OCI-LY7 (cell line): Measurements from ENCODE around the gene ARL15. TPM values are rescaled to one million over a fixed set of nuclear protein-coding genes. Genes with fewer than 3 reads are reported as not detected.

Source experiments
- BruUV-seq: library from RNA; stranded (reverse); fragments of 400-500 nt; replicated peaks from 2 replicates; lab custom pipeline; 2021; lab: Mats Ljungman, UMichigan
- CTCF ChIA-PET: fragments of 300-600 bp; sonication (Branson Sonifier 250); formaldehyde crosslinking; loops from one replicate; lab custom pipeline; 2022; ENCODE audit warnings: antibody characterized with exemption; ENCODE audit not compliant: unreplicated experiment; lab: Charles Lee
- POLR2A ChIA-PET: fragments of 300-600 bp; sonication (Branson Sonifier 250); formaldehyde crosslinking; loops from one replicate; lab custom pipeline; 2022; ENCODE audit warnings: antibody characterized with exemption; lab: Charles Lee
- DNase-seq: peaks from one replicate; pipeline ENCODE4 v3.0.0-alpha.2; 2015; ENCODE audit warnings: low spot score
- H2AFZ ChIP-seq: fragments of 200-600 bp; sonication (generic), shearing (Covaris generic); 2 replicates; pipeline ENCODE4 v1.6.1; 2014; ENCODE audit warnings: mild to moderate bottlenecking, antibody characterized with exemption, low read length, moderate library complexity
- H3K27ac ChIP-seq: fragments of 200-600 bp; sonication (generic); 2 replicates; pipeline ENCODE4 v1.5.1; 2014; ENCODE audit warnings: mixed run types, low read depth, mild to moderate bottlenecking, moderate library complexity, low read length, inconsistent platforms; ENCODE audit not compliant: poor library complexity, severe bottlenecking
- H3K36me3 ChIP-seq: fragments of 200-600 bp; sonication (generic); 2 replicates; pipeline ENCODE4 v1.6.1; 2014; ENCODE audit warnings: mild to moderate bottlenecking, antibody characterized with exemption, low read length, moderate library complexity, mixed read lengths; ENCODE audit not compliant: insufficient read depth
- H3K4me1 ChIP-seq: fragments of 200-600 bp; sonication (generic); 2 replicates; pipeline ENCODE4 v1.5.1; 2014; ENCODE audit warnings: mild to moderate bottlenecking, low read length; ENCODE audit not compliant: insufficient read depth, poor library complexity, severe bottlenecking
- H3K4me2 ChIP-seq: fragments of 200-600 bp; sonication (generic); 2 replicates; pipeline ENCODE4 v1.6.1; 2014; ENCODE audit warnings: mild to moderate bottlenecking, low read length
- H3K4me3 ChIP-seq: fragments of 200-600 bp; sonication (generic); 2 replicates; pipeline ENCODE4 v1.5.1; 2014; ENCODE audit warnings: mild to moderate bottlenecking, low read depth, low read length; ENCODE audit not compliant: poor library complexity, severe bottlenecking
- H3K79me2 ChIP-seq: fragments of 200-600 bp; sonication (generic); 2 replicates; pipeline ENCODE4 v1.6.1; 2016; ENCODE audit warnings: low read depth, mild to moderate bottlenecking, low read length, moderate library complexity, mixed read lengths; ENCODE audit not compliant: insufficient read depth
- H3K9me2 ChIP-seq: fragments of 200-600 bp; sonication (generic); 2 replicates; pipeline ENCODE4 v1.6.1; 2016; ENCODE audit warnings: mild to moderate bottlenecking, low read length, mixed read lengths; ENCODE audit not compliant: insufficient read depth
- H3K9me3 ChIP-seq: fragments of 200-600 bp; sonication (generic); 2 replicates; pipeline ENCODE4 v1.6.1; 2014; ENCODE audit warnings: mild to moderate bottlenecking, mixed run types, low read length, mixed read lengths
- H4K20me1 ChIP-seq: fragments of 200-600 bp; sonication (generic); 2 replicates; pipeline ENCODE4 v1.6.1; 2014; ENCODE audit warnings: mild to moderate bottlenecking, antibody characterized with exemption, low read length, moderate library complexity, mixed read lengths; ENCODE audit not compliant: insufficient read depth
- EZH2phosphoT487 ChIP-seq: fragments of 200-600 bp; sonication (generic); IDR thresholded peaks from 2 replicates; pipeline ENCODE4 v1.6.1; 2018; ENCODE audit warnings: low read depth, borderline replicate concordance, mild to moderate bottlenecking, mixed run types, antibody characterized with exemption, low read length, moderate library complexity, mixed read lengths
- intact Hi-C: fragments of 100-400 bp; cut with micrococcal nuclease; formaldehyde crosslinking; loops from one replicate; pipeline ENCODE4 v1.10.0; 2022; ENCODE audit not compliant: unreplicated experiment
- total RNA-seq, 2 experiments: library from RNA; depleted of rRNA in 1 of 2; stranded (reverse); fragments of >200 nt in 1 of 2; shearing (Covaris generic) in 1 of 2; gene quantifications; 2 replicates each; pipeline ENCODE4 v1.2.3, GENCODE V29; 2014 to 2022
- TF ChIP-seq, protein P1 (sequence below): fragments of 200-600 bp; sonication (generic); conservative IDR thresholded peaks from 2 replicates; pipeline ENCODE4 v1.5.1; 2014; ENCODE audit warnings: mild to moderate bottlenecking, antibody characterized with exemption, low read length, moderate library complexity, mixed read lengths

The ARL15 gene
- total RNA-seq, 2 experiments from 2014 or later: 18.8 to 24.4 TPM

DNA sequence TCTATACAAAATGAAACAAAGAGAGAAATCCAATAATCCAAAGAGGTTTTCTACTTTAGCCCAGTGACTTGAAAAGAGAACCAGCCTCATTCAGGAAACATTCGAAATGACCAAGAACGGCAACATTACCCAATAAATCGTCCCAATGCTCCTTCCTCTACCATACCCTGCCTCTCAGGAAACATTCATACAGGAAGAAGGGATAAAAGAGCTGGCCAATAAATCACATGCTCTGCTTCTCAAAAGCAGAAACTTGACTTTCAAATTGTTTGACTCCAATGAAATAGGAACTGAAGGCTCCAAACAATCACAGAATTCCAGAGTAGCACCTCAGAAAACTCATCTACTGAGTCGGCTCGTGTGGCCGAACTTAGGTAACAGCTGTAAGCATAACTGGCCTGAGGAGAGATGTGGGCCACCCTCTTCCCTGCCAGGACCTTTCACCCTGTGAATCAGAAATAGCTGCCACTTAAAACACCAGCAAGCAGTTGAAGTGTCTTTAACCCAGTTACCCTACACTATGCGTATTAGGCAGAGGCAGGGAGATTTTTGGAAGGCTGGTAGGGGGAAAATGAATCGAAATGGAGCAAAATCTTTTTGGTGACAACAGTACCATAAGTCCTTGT is 14.6 kb downstream of the ARL15 start:
- no peaks in the 10 kb centered on the region for H3K9me3 ChIP-seq
- TF ChIP-seq EZH2phosphoT487: no peak
- TF ChIP-seq, protein P1, sequence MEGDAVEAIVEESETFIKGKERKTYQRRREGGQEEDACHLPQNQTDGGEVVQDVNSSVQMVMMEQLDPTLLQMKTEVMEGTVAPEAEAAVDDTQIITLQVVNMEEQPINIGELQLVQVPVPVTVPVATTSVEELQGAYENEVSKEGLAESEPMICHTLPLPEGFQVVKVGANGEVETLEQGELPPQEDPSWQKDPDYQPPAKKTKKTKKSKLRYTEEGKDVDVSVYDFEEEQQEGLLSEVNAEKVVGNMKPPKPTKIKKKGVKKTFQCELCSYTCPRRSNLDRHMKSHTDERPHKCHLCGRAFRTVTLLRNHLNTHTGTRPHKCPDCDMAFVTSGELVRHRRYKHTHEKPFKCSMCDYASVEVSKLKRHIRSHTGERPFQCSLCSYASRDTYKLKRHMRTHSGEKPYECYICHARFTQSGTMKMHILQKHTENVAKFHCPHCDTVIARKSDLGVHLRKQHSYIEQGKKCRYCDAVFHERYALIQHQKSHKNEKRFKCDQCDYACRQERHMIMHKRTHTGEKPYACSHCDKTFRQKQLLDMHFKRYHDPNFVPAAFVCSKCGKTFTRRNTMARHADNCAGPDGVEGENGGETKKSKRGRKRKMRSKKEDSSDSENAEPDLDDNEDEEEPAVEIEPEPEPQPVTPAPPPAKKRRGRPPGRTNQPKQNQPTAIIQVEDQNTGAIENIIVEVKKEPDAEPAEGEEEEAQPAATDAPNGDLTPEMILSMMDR: no peak
- H3K79me2 ChIP-seq: no peaks in the 10 kb centered on the region; the same call in 1 of the 2 replicates
- H3K4me2 ChIP-seq: peak overlapping the region; percentile 57
- intact Hi-C loops: no loop called here
- H3K4me1 ChIP-seq: peaks cover 36% of the 10 kb centered on the region
- no peaks in the 10 kb centered on the region for H4K20me1 ChIP-seq
- peak overlapping the region; percentile 34 for H3K27ac ChIP-seq
- H3K9me2 ChIP-seq: no peaks in the 10 kb centered on the region
- H2AFZ ChIP-seq: peak overlapping the region; percentile 42; the same call in 1 of the 2 replicates
- ChIA-PET CTCF (interaction anchor here (0.5 kb wide), 1 partner anchor 107 kb away, joined by 3 read pairs; no protein-coding TSS in a partner anchor), POLR2A (interaction anchor here (0.6 to 3.1 kb wide), 4 partner anchors 8 to 25 kb away, joined by 3 to 19 read pairs (median 3); partner anchors contain the start of gene ARL15)
- H3K4me3 ChIP-seq: peak overlapping the region; percentile 7
- BruUV-seq: no TSS peak
- DNase-seq: peak; percentile 5
- no peaks in the 10 kb centered on the region for H3K36me3 ChIP-seq

DNA sequence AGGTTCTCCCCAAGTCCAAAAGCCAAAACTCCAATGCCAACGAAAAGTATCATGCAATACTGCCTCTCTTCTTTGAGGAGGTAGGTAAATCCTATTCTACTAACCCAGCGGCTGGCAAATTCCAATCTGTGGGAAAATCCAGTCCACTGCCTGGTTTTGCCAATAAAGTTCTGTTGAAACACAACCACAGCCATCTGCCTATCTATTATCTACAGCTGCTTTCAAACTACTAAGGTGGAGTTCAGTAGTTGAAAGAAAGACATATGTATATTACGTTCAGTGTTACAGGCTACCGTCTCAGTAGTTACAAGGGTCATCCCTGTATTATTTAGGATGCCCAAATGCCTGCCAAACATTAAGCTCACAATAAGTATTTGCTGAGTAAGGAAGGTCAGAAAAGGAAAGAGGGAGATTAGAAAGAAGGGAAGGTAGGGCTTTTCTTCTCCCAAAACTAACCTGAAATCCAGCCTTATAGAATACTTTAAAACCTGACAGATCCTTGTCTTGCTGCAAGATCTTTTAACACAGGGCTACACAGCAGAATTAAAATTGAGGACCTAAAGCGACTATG is 16.2 kb downstream of the ARL15 start:
- BruUV-seq: no TSS peak
- ChIA-PET POLR2A (interaction anchor here (0.8 to 1.8 kb wide), 2 partner anchors 14 to 16 kb away, joined by 3 to 6 read pairs; partner anchors contain the start of gene ARL15), CTCF (no interaction called here)
- H4K20me1 ChIP-seq: no peaks in the 10 kb centered on the region
- H3K4me2 ChIP-seq: no peak overlapping the region
- no peak for TF ChIP-seq EZH2phosphoT487
- TF ChIP-seq, protein P1: no peak
- H3K36me3 ChIP-seq: no peaks in the 10 kb centered on the region
- DNase-seq: no peak
- H3K79me2 ChIP-seq: no peaks in the 10 kb centered on the region; the same call in 1 of the 2 replicates
- H3K9me2 ChIP-seq: no peaks in the 10 kb centered on the region
- no peak overlapping the region for H3K27ac ChIP-seq
- H3K4me1 ChIP-seq: peaks cover 50% of the 10 kb centered on the region
- no peaks in the 10 kb centered on the region for H3K9me3 ChIP-seq
- intact Hi-C loops: no loop called here
- no peak overlapping the region for H2AFZ ChIP-seq
- no peak overlapping the region for H3K4me3 ChIP-seq

DNA sequence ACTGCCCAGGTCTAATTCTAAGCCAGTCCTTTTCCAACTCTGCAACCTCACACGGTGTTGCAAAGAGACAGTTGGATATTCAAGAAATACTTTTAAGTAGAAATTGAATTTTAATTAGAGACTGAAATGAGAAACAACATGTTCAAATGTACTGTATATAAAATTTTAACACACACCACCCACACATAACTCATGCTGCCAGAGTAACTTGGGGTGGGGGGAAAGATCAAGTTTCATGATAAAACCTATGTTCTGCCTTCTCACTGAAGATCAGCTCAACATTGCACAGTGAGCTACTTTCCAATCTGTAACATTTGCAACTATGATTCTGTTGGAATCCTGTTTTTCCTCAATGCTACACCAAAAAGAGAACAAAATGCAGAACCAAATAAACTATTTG is 17.5 kb downstream of the ARL15 start:
- H3K4me2 ChIP-seq: no peak overlapping the region

More for the DNA sequence above, 17.5 kb downstream of the ARL15 start:
- TF ChIP-seq, protein P1: no peak
- TF ChIP-seq EZH2phosphoT487: no peak
- Histone ChIP-seq H3K9me2 (no peaks in the 10 kb centered on the region), H3K36me3 (no peaks in the 10 kb centered on the region), H2AFZ (no peak overlapping the region), H4K20me1 (no peaks in the 10 kb centered on the region), H3K4me3 (no peak overlapping the region), H3K79me2 (no peaks in the 10 kb centered on the region; the same call in 1 of the 2 replicates), H3K9me3 (peaks cover 8% of the 10 kb centered on the region; the same call in 1 of the 2 replicates), H3K27ac (no peak overlapping the region), H3K4me1 (peaks cover 49% of the 10 kb centered on the region)
- CTCF ChIA-PET: no interaction called here
- intact Hi-C loops: no loop called here
- BruUV-seq: no TSS peak
- no peak for DNase-seq
- POLR2A ChIA-PET: interaction anchor here (1.8 kb wide), 1 partner anchor 18 kb away, joined by 6 read pairs; the partner anchor contains the start of gene ARL15
